Esophagus squamous epithelium (tissue), 5 donors: Measurements from ENCODE around the gene ASMT. TPM values are rescaled to one million over a fixed set of nuclear protein-coding genes. Genes with fewer than 3 reads are reported as not detected.
"Not testable (repeated sequence)": the region's sequence is repeated elsewhere in the genome, so short reads cannot be mapped to it uniquely, and the experiment has no call there.

Source experiments
- DNase-seq: peaks from one replicate; lab custom pipeline; 2025; lab: John Stamatoyannopoulos, UW
- H3K27ac ChIP-seq, 4 donors: fragments of 200-600 bp; sonication (generic); one replicate each; pipeline ENCODE4 v1.5.1; 2016 to 2019; ENCODE audit warnings: mild to moderate bottlenecking in 1 of 4
- H3K27me3 ChIP-seq, 4 donors: fragments of 200-600 bp; sonication (generic); 1 replicate in 3 of 4; 2 replicates in 1 of 4; pipeline versions ENCODE4 v1.5.1 to v1.6.0; 2017 to 2021; ENCODE audit warnings: antibody characterized with exemption in 1 of 4
- H3K36me3 ChIP-seq, 3 donors: fragments of 200-600 bp; sonication (generic); one replicate each; pipeline ENCODE4 v1.5.1; 2016 to 2019
- H3K4me1 ChIP-seq, 3 donors: fragments of 200-600 bp; sonication (generic); one replicate each; pipeline ENCODE4 v1.5.1; 2017 to 2019
- H3K4me3 ChIP-seq, 4 donors: fragments of 200-600 bp; sonication (generic); 1 replicate in 3 of 4; 2 replicates in 1 of 4; pipeline ENCODE4 v1.5.1; 2016 to 2019; ENCODE audit warnings: mild to moderate bottlenecking in 2 of 4, moderate library complexity in 1 of 4
- H3K9me3 ChIP-seq, 3 donors: fragments of 200-600 bp; sonication (generic); one replicate each; pipeline ENCODE4 v1.5.1; 2016 to 2019
- POLR2A ChIP-seq, 4 donors: fragments of 450-650 bp; IDR thresholded peaks; one replicate each; pipeline ENCODE4 v1.6.1; 2017; ENCODE audit warnings: antibody characterized with exemption in 4 of 4, mild to moderate bottlenecking in 4 of 4, moderate library complexity in 3 of 4
- WGBS, 2 donors: methylation state at CpG; one replicate each; pipeline ENCODE4 v1.1.5; 2018; 5-methylcytosine and 5-hydroxymethylcytosine counted together
- intact Hi-C: fragments of 100-400 bp; cut with DNase I; formaldehyde crosslinking; loops from one replicate; pipeline ENCODE4 v1.15.0; 2022
- total RNA-seq, 4 donors: library from RNA; depleted of rRNA; stranded (reverse); fragments of >200 nt; gene quantifications; one replicate each; pipeline ENCODE4 v1.1.0, GENCODE V29; 2016
- TF ChIP-seq, protein P1 (sequence below), 6 experiments: fragments of 450-650 bp in 4 of 6; fragments of 200-600 bp in 2 of 6; sonication (generic) in 2 of 6; IDR thresholded peaks; one replicate each; pipeline ENCODE4 v1.5.1; 2016 to 2019; ENCODE audit warnings: antibody characterized with exemption in 6 of 6, mild to moderate bottlenecking in 4 of 6, moderate library complexity in 4 of 6
- donor health status: DM: yes; HTN: yes; CAD: no.

The ASMT gene
- total RNA-seq, 4 donors from 2014 or later = not detected

DNA sequence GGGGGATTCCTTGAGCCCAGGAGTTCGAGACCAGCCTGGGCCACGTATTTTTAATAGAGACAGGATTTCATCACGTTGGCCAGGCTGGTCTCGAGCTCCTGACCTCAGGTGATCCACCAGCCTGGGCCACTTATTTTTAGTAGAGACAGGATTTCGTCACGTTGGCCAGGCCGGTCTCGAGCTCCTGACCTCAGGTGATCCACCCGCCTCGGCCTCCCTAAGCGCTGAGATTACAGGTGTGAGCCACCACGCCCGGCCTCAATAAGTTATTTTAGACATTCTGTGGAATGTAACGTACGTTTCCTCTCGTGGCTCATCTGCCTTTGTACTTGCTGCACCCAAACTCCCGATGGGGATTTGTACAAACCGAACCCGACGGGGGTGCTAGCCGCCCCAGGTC, 8.8 kb downstream of the ASMT start:
- no peak for TF ChIP-seq POLR2A (IDR thresholded peaks at IDR 0.05)
- TF ChIP-seq, protein P1, sequence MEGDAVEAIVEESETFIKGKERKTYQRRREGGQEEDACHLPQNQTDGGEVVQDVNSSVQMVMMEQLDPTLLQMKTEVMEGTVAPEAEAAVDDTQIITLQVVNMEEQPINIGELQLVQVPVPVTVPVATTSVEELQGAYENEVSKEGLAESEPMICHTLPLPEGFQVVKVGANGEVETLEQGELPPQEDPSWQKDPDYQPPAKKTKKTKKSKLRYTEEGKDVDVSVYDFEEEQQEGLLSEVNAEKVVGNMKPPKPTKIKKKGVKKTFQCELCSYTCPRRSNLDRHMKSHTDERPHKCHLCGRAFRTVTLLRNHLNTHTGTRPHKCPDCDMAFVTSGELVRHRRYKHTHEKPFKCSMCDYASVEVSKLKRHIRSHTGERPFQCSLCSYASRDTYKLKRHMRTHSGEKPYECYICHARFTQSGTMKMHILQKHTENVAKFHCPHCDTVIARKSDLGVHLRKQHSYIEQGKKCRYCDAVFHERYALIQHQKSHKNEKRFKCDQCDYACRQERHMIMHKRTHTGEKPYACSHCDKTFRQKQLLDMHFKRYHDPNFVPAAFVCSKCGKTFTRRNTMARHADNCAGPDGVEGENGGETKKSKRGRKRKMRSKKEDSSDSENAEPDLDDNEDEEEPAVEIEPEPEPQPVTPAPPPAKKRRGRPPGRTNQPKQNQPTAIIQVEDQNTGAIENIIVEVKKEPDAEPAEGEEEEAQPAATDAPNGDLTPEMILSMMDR (IDR thresholded peaks at IDR 0.05) = no peak
- Histone ChIP-seq H3K9me3 (no peaks in the 10 kb centered on the region), H3K4me1 (no peaks in the 10 kb centered on the region), H3K27me3 (no peaks in the 10 kb centered on the region), H3K27ac (no peak overlapping the region), H3K36me3 (no peaks in the 10 kb centered on the region), H3K4me3 (no peak overlapping the region)
- WGBS, 2 donors = 69 to 79% methylated on average over 16 to 17 of the region's 21 CpGs
- intact Hi-C loops = no loop called here
- DNase-seq = no peak

GRCh38 chrX:1624158-1624860, 9.4 kb downstream of the ASMT start:
- WGBS, 2 donors = 82 to 84% methylated on average over 6 to 14 of the region's 14 CpGs
- H3K9me3 ChIP-seq, H3K36me3 ChIP-seq, DNase-seq, intact Hi-C loops, H3K27me3 ChIP-seq, H3K4me1 ChIP-seq, H3K27ac ChIP-seq, H3K4me3 ChIP-seq: not testable (repeated sequence)

DNA sequence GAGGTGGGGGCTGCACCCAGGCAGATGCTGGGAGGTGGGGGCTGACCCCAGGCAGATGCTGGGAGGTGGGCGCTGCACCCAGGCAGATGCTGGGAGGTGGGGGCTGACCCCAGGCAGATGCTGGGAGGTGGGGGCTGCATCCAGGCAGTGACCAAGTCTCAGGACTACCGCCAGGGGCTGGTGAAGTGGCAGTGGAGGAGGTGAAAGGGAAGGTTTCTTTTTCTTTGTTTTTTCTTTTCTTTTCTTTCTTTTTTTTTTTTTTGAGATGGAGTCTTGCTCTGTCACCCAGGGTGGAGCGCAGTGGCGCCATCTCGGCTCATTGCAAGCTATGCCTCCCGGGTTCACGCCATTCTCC, 10.0 kb downstream of the ASMT start:
- not testable (repeated sequence) for DNase-seq, H3K36me3 ChIP-seq
- 85 to 86% methylated on average over 2 to 5 of the region's 7 CpGs for WGBS, 2 donors

DNA sequence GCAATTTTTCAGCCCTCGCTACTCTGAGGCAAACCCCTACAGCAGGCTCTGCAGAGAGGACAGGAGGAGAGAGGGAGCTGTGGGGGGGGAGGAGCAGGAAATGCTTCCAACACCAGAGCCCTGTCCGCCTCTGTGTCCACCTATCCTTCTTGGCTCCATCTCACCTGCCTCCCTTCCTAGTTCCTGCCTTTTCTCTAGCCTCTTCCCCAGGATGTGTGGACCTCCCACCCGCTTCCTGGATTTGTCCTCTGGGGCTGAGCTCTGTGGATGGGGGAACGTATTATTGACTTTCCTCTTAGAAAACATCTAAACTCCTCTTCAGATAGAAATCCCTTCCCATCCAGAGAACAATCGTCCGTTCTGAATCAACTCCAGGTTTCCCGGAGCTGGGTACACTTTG, 14.4 kb downstream of the ASMT start:
- 77 to 87% methylated on average over 6 to 7 of the region's 7 CpGs for WGBS, 2 donors
- H3K27me3 ChIP-seq = no peaks in the 10 kb centered on the region
- H3K4me3 ChIP-seq = no peak overlapping the region
- no peaks in the 10 kb centered on the region for H3K4me1 ChIP-seq
- H3K36me3 ChIP-seq = no peaks in the 10 kb centered on the region
- intact Hi-C loops = no loop called here
- no peak for DNase-seq
- TF ChIP-seq POLR2A (IDR thresholded peaks at IDR 0.05) = no peak
- TF ChIP-seq, protein P1 (IDR thresholded peaks at IDR 0.05) = no peak
- H3K9me3 ChIP-seq = no peaks in the 10 kb centered on the region
- H3K27ac ChIP-seq = no peak overlapping the region

More for the DNA sequence above, 10.0 kb downstream of the ASMT start:
- H3K27me3 ChIP-seq, H3K27ac ChIP-seq, H3K4me1 ChIP-seq, intact Hi-C loops, H3K9me3 ChIP-seq, H3K4me3 ChIP-seq: not testable (repeated sequence)

GRCh38 chrX:1646009-1646408, 31.1 kb downstream of the ASMT start:
- H3K27me3 ChIP-seq = peaks cover 0 to 10% (median 0%) of the 10 kb centered on the region in 4 donors
- no peak overlapping the region for H3K27ac ChIP-seq
- no peak for DNase-seq
- intact Hi-C loops = no loop called here
- no peaks in the 10 kb centered on the region for H3K4me1 ChIP-seq
- H3K4me3 ChIP-seq = no peak overlapping the region
- no peaks in the 10 kb centered on the region for H3K36me3 ChIP-seq
- no peak for TF ChIP-seq POLR2A (IDR thresholded peaks at IDR 0.05)
- TF ChIP-seq, protein P1 (IDR thresholded peaks at IDR 0.05) = no peak
- peaks cover 0 to 15% (median 8%) of the 10 kb centered on the region in 3 donors for H3K9me3 ChIP-seq

DNA sequence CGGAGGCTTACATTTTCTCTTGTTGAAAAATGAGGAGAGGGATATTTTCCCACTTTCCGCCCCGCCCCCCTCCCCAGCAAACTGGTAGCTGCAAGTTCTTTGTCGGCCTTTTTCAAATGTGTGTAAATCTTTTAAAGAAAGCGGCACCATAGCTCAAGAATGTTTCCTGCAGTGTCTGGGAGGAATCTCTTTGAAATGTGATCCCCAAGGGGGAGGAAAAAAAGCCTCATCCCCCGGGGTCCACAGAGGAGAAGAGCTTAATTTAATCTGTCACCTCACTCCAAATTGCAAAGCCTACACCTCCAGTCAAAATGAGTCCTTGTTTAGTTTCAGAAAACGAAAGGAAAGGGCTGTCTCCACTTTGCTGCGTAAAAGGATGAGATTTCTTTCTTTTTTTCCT, 34.8 kb downstream of the ASMT start:
- TF ChIP-seq, protein P1 (IDR thresholded peaks at IDR 0.05) = no peak
- no peak for TF ChIP-seq POLR2A (IDR thresholded peaks at IDR 0.05)
- H3K36me3 ChIP-seq = no peaks in the 10 kb centered on the region
- H3K9me3 ChIP-seq = peaks cover 0 to 15% (median 8%) of the 10 kb centered on the region in 3 donors
- H3K27ac ChIP-seq = no peak overlapping the region
- 20 to 23% methylated on average over 8 of the region's 8 CpGs for WGBS, 2 donors
- intact Hi-C loops = loop anchor here (5.0 kb wide), 1 partner anchor 943 kb away; no protein-coding TSS in a partner anchor
- H3K27me3 ChIP-seq = peaks cover 0 to 10% (median 0%) of the 10 kb centered on the region in 4 donors
- H3K4me3 ChIP-seq = no peak overlapping the region
- no peak for DNase-seq
- H3K4me1 ChIP-seq = no peaks in the 10 kb centered on the region
